GM23248 (cell line): ENCODE measurements around the gene GTPBP1. TPM values are rescaled to one million over a fixed set of nuclear protein-coding genes. Genes with fewer than 3 reads are reported as not detected.

Experiments
- DNase-seq: peaks from one replicate; pipeline ENCODE4 v3.0.0-alpha.2; 2015
- H2AFZ ChIP-seq: fragments of 200-600 bp; sonication (generic); 2 replicates; pipeline ENCODE4 v1.6.1; 2016; ENCODE audit warnings: antibody characterized with exemption
- H3F3A ChIP-seq: fragments of 200-600 bp; sonication (generic); 2 replicates; pipeline ENCODE4 v1.6.1; 2016; ENCODE audit warnings: mild to moderate bottlenecking, antibody characterized with exemption, mixed run types; ENCODE audit not compliant: insufficient read depth
- H3K27ac ChIP-seq: fragments of 200-600 bp; sonication (generic); 2 replicates; pipeline ENCODE4 v1.5.1; 2016; ENCODE audit warnings: mild to moderate bottlenecking
- H3K27me3 ChIP-seq: fragments of 200-600 bp; sonication (generic); replicated peaks from 2 replicates; pipeline ENCODE4 v1.6.1; 2016; ENCODE audit warnings: mild to moderate bottlenecking; ENCODE audit not compliant: insufficient read depth
- H3K36me3 ChIP-seq: fragments of 200-600 bp; sonication (generic); 2 replicates; pipeline ENCODE4 v1.6.1; 2016; ENCODE audit warnings: low read depth, mild to moderate bottlenecking
- H3K4me1 ChIP-seq: fragments of 200-600 bp; sonication (generic); 2 replicates; pipeline ENCODE4 v1.6.1; 2016; ENCODE audit warnings: mild to moderate bottlenecking; ENCODE audit not compliant: insufficient read depth
- H3K4me2 ChIP-seq: fragments of 200-600 bp; sonication (generic); one replicate; pipeline ENCODE4 v1.6.1; 2016; ENCODE audit warnings: mild to moderate bottlenecking; ENCODE audit not compliant: unreplicated experiment
- H3K4me3 ChIP-seq: fragments of 200-600 bp; sonication (generic); 2 replicates; pipeline ENCODE4 v1.5.1; 2016; ENCODE audit warnings: mild to moderate bottlenecking
- H3K79me2 ChIP-seq: fragments of 200-600 bp; sonication (generic); 2 replicates; pipeline ENCODE4 v1.6.1; 2016; ENCODE audit warnings: mild to moderate bottlenecking; ENCODE audit not compliant: insufficient read depth
- H3K9ac ChIP-seq: fragments of 200-600 bp; sonication (generic); 2 replicates; pipeline ENCODE4 v1.6.1; 2016; ENCODE audit warnings: mild to moderate bottlenecking
- H3K9me2 ChIP-seq: fragments of 200-600 bp; sonication (generic); 2 replicates; pipeline ENCODE4 v1.6.1; 2016; ENCODE audit warnings: mixed run types, mild to moderate bottlenecking, moderate library complexity; ENCODE audit not compliant: insufficient read depth
- H3K9me3 ChIP-seq: fragments of 200-600 bp; sonication (generic); one replicate; pipeline ENCODE4 v1.6.1; 2017; ENCODE audit warnings: low read depth
- H4K20me1 ChIP-seq: fragments of 200-600 bp; sonication (generic); 2 replicates; pipeline ENCODE4 v1.6.0; 2016; ENCODE audit not compliant: insufficient read depth
- EZH2 ChIP-seq: fragments of 200-600 bp; sonication (generic); IDR thresholded peaks from 2 replicates; pipeline ENCODE4 v1.6.1; 2018; ENCODE audit warnings: antibody characterized with exemption, mild to moderate bottlenecking; ENCODE audit not compliant: insufficient read depth, poor library complexity, severe bottlenecking
- EZH2phosphoT487 ChIP-seq: fragments of 200-600 bp; sonication (generic); IDR thresholded peaks from 2 replicates; pipeline ENCODE4 v1.6.1; 2018; ENCODE audit warnings: antibody characterized with exemption, moderate library complexity, mild to moderate bottlenecking, low read depth; ENCODE audit not compliant: insufficient read depth
- WGBS, 2 experiments: methylation state at CpG; one replicate each; pipeline ENCODE4 v1.1.6; 2015 to 2017; ENCODE audit warnings: low lambda C conversion rate in 2 of 2, low coverage in 1 of 2; ENCODE audit errors: missing lambda C conversion rate in 2 of 2; 5-methylcytosine and 5-hydroxymethylcytosine counted together
- in situ Hi-C: fragments of 300-500 bp; cut with MboI; formaldehyde crosslinking; loops from 2 replicates; pipeline ENCODE4 v1.15.0; 2020
- polyA plus RNA-seq: library from polyadenylated mRNA; unstranded; fragments of >200 nt; fragmentation: Nextera tagmentation; extraction: Ambion mirVana; gene quantifications from 2 replicates; pipeline ENCODE4 v1.2.1, GENCODE V29; 2016
- total RNA-seq: library from RNA; depleted of rRNA; stranded (reverse); fragments of >200 nt; shearing (Covaris generic); gene quantifications from 2 replicates; pipeline ENCODE4 v1.2.3, GENCODE V29; 2014

The GTPBP1 gene
- total and polyA plus RNA-seq, 2 experiments from 2014 or later, result 10.0 to 26.9 TPM

GRCh38 chr22:38685761-38686160 lies 20.0 kb upstream of the GTPBP1 start:
- H3K27ac ChIP-seq, result no peak overlapping the region
- H3K4me3 ChIP-seq, result no peak overlapping the region
- H3K79me2 ChIP-seq, result peaks cover 65% of the 10 kb centered on the region
- peaks cover 4% of the 10 kb centered on the region; the same call in 1 of the 2 replicates for H3K4me1 ChIP-seq
- DNase-seq, result no peak
- TF ChIP-seq EZH2phosphoT487 (no peak), EZH2 (no peak)
- in situ Hi-C loops, result no loop called here
- H2AFZ ChIP-seq, result no peak overlapping the region
- H3F3A ChIP-seq, result peaks cover 18% of the 10 kb centered on the region; the same call in 1 of the 2 replicates
- peaks cover 49% of the 10 kb centered on the region for H3K36me3 ChIP-seq
- H3K9ac ChIP-seq, result no peak overlapping the region
- 100% methylated on average over 1 of the region's 1 CpG for WGBS, 2 experiments
- H3K4me2 ChIP-seq, result no peak overlapping the region
- H3K9me3 ChIP-seq, result no peaks in the 10 kb centered on the region
- H3K9me2 ChIP-seq, result no peaks in the 10 kb centered on the region
- H4K20me1 ChIP-seq, result no peaks in the 10 kb centered on the region
- H3K27me3 ChIP-seq, result no peaks in the 10 kb centered on the region

GRCh38 chr22:38689651-38690050 lies 16.1 kb upstream of the GTPBP1 start:
- Histone ChIP-seq H3K9ac (no peak overlapping the region), H4K20me1 (no peaks in the 10 kb centered on the region), H3K36me3 (peaks cover 56% of the 10 kb centered on the region), H3K27me3 (no peaks in the 10 kb centered on the region), H3K4me2 (no peak overlapping the region), H3K9me3 (no peaks in the 10 kb centered on the region), H3F3A (0 out of 2 replicates have a peak, but pooled peaks cover 12% of the 10 kb centered on the region), H3K27ac (no peak overlapping the region), H3K4me3 (no peak overlapping the region), H3K4me1 (no peaks in the 10 kb centered on the region), H2AFZ (no peak overlapping the region), H3K79me2 (peaks cover 77% of the 10 kb centered on the region), H3K9me2 (no peaks in the 10 kb centered on the region)
- in situ Hi-C loops, result no loop called here
- no peak for DNase-seq
- TF ChIP-seq EZH2phosphoT487, result no peak
- no peak for TF ChIP-seq EZH2
- 48 to 57% methylated on average over 1 of the region's 1 CpG for WGBS, 2 experiments

DNA sequence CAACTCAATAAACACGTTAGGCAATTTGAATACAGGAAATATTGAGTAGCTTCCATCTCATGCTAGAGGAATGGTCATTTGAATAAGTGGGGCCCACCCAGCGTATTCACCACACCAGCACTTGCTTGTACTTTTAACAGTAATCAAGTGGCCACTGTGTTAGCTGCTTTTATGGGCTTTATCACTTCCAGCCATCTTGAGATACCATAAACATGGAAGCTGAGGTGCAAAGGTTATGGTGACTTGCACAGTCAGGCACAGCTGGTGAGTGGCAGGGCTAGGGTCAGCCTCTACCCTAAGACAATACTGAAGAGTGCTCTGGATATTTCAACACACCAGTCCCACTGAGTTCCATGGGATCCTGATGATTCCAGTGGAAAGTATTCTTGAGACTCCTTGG lies 11.7 kb upstream of the GTPBP1 start:
- Histone ChIP-seq H3K36me3 (peaks cover 20% of the 10 kb centered on the region; the same call in 1 of the 2 replicates), H3K4me3 (no peak overlapping the region), H3F3A (peaks cover 36% of the 10 kb centered on the region), H3K4me2 (no peak overlapping the region), H3K9me2 (no peaks in the 10 kb centered on the region), H3K27ac (no peak overlapping the region), H3K4me1 (peaks cover 36% of the 10 kb centered on the region), H3K9me3 (no peaks in the 10 kb centered on the region), H3K9ac (no peak overlapping the region), H4K20me1 (no peaks in the 10 kb centered on the region), H3K79me2 (peaks cover 96% of the 10 kb centered on the region), H2AFZ (no peak overlapping the region), H3K27me3 (no peaks in the 10 kb centered on the region)
- in situ Hi-C loops, result no loop called here
- whole genome bisulfite sequencing, 2 experiments, result 82 to 85% methylated on average over 2 of the region's 2 CpGs
- no peak for TF ChIP-seq EZH2
- peak; percentile 4 for DNase-seq

DNA sequence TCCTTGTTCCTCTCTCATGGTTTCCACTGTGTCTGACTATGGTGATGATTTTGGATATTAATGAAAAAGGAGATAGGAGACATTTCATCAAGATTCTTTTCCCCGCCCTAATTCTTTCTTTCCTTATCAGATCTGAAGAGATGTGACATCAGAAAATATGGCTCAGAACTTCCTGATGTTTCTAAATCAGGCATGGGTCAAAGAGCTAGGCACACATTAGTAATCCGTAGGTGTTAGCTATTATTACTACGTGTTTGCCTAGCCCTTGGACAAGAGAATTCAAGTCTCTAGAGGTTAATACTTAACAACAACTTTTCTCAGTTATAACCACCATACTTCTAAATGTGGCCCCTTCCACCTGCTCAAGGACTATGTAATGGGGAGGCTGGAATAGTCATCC lies 10.8 kb upstream of the GTPBP1 start:
- peak overlapping the region; percentile 0 for H3K4me2 ChIP-seq
- H2AFZ ChIP-seq, result no peak overlapping the region
- H3F3A ChIP-seq, result peaks cover 43% of the 10 kb centered on the region
- no peak overlapping the region for H3K27ac ChIP-seq
- H3K27me3 ChIP-seq, result no peaks in the 10 kb centered on the region
- peaks cover 96% of the 10 kb centered on the region for H3K79me2 ChIP-seq
- no peaks in the 10 kb centered on the region for H4K20me1 ChIP-seq
- no peaks in the 10 kb centered on the region for H3K9me2 ChIP-seq
- H3K36me3 ChIP-seq, result peaks cover 19% of the 10 kb centered on the region; the same call in 1 of the 2 replicates
- WGBS, 2 experiments, result 67 to 70% methylated on average over 3 of the region's 3 CpGs
- in situ Hi-C loops, result no loop called here
- TF ChIP-seq EZH2phosphoT487 (no peak), EZH2 (no peak)
- no peak overlapping the region for H3K9ac ChIP-seq
- DNase-seq, result peak; percentile 36
- no peak overlapping the region for H3K4me3 ChIP-seq
- H3K4me1 ChIP-seq, result peaks cover 41% of the 10 kb centered on the region
- no peaks in the 10 kb centered on the region for H3K9me3 ChIP-seq
